GM21529 (cell line): ENCODE measurements around the gene MICAL3.

ENCODE experiments used
- ATAC-seq: cut with Tn5 transposase; IDR thresholded peaks from one replicate; pipeline ENCODE4 v1.9.1; 2021; ENCODE audit not compliant: unreplicated experiment

Gene MICAL3

DNA sequence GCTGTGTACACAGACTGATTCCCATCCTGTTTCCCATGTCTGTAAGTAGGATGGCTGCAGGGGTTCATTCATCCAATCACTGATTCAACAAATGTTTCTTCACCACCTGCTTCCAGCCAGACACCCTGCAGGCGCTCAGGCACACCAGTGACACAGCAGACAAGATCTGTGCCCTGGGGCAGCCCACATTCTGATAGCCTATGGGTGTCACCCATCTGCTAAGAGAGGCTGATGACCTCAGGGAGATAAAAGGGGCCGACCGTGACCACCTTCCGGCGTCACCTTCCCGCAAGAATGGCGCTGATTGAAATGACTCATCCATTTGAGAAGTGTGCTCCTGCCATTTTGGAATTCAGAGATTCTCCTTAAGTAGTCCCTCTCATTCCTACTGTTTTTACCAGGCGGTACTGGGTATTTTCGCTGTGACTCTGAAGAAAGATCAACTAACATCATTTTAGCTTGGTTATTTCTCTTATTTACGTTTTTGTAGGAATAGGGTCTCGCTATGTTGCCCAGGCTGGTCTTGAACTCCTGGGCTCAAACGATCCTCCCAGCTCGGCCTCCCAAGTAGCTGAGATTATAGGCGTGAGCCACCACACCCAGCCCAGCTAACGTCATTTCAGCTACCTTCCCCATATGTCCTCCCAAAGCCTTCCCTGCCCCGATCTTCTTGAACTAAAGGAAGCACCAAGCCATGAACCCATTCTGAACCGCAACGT lies 176.8 kb downstream of the MICAL3 start:
- ATAC-seq: no peak

DNA sequence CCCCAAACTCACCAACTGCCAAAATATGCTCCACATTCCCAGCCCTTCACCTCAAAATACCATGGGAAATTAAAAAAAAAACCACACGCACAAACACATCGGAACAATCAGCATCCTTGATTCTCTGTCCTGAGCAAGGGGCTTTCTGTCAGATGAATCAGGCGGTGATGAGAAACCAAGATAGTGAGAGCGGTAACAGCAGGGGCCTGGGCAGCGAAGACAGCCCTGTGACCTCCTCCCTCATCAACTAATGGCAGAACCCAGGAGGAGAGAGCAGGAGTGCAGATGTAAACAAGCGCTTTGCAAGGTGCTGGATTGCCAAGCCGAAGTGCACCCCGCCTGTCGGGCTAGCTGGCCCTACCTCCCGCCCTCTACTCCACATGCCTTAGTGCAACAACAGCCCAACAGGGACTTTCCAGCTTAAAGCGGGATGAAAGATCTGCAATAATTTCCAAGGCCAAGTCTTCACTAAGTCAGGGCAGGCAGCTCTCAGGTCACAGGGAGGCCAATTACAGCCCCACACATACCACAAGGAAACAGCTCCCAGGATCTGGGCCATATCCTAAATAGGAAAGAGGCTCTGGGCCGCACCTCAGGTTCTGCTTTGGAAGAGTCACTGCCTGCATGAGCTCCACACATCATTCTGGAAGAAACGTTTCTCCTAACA lies 177.9 kb downstream of the MICAL3 start:
- no peak for ATAC-seq

DNA sequence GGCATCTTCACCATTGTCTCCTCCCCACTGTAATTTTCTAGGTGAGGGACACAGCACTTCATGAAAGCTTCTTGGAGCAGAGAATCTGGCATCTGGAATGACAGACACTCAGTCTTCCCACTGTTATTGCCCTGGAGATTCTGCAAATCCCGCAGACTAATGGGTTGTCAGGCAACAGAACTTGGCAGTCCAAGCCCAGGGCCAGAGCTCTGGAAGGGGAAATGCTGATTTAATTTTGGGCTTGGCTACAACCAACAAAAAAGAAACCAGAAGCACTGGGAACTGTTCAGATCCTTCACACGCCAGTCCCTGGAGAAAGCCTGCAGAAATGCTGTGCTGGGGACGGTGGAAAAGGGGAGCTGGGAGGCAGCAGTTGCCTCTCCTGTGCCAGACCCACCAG lies 178.6 kb downstream of the MICAL3 start:
- no peak for ATAC-seq

DNA sequence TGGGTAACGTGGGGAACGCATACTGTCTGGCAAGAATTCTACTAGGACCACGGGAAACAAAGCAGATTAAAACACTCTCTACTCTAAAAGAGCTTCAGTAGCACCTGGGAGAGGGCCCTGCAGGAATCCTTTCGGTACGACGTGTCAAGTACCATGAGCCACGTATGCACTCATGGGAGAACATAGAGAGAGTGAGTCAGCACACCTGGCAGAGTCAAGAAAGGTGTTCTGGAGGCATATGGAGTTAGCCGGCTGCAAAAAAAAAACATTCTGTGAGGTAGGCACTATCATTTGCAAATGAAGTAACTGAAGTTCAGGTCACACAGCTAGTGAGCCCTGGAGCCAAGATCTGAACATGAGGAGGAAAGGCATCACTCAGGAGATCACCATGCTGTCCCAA lies 179.0 kb downstream of the MICAL3 start:
- no peak for ATAC-seq

DNA sequence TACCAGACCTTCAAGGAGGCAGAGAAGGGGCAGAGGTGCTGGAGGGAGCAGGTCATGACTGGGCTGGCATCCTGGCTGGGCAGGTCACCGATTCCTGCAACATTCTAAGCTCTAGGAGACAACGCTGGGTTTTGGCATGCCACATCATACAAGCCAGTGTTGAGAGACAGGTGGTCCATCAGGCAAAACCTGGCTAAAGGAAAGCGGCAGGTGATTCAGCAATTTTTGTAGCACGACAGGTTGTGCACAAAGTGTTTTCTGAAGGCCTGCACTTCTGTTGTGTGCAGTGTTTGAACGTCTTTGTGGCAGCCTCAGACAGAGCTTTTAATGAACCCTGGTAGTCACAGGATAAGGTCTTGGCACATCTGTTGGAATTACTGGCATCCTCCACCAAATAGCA lies 180.2 kb downstream of the MICAL3 start:
- ATAC-seq: no peak

DNA sequence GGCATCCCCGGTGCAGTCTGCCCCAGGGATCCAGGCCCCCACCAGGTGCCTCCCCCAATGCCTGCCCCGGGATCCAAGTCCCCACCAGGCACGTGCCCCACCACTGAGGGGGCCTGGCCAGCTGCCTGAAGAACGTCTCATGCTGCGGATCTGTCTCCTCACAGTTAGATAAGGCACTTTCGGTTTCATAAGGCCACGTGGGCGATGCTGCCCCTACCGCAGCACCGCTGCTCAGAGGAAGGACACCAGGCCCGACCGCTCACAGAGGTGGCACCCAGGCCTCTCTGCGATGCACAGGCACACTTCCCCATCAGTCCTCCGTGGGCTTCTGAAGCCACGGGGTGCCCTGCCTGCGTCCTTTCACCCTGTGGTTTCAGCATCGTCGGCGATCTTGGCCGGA lies 182.0 kb downstream of the MICAL3 start:
- ATAC-seq: no peak

DNA sequence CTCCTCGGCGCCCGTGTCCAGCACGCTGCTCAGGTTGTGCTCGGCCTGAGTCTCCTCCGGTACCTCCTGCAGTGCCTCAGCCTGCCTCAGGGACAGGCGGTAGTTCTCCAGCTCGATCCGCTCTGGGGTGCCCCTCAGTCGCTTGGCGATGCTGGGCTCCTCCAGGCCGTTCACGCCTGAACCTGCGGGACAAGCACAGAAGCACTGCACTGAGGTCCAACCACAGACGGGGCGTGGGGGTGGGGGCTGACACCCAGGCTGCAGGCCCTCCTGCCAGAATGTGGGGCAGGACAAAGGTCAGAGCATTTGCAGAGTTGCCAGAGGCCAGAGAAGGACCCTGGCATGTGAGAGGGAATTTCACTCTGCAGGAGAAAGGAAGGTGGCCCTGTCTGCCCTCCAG lies 182.5 kb downstream of the MICAL3 start:
- no peak for ATAC-seq

DNA sequence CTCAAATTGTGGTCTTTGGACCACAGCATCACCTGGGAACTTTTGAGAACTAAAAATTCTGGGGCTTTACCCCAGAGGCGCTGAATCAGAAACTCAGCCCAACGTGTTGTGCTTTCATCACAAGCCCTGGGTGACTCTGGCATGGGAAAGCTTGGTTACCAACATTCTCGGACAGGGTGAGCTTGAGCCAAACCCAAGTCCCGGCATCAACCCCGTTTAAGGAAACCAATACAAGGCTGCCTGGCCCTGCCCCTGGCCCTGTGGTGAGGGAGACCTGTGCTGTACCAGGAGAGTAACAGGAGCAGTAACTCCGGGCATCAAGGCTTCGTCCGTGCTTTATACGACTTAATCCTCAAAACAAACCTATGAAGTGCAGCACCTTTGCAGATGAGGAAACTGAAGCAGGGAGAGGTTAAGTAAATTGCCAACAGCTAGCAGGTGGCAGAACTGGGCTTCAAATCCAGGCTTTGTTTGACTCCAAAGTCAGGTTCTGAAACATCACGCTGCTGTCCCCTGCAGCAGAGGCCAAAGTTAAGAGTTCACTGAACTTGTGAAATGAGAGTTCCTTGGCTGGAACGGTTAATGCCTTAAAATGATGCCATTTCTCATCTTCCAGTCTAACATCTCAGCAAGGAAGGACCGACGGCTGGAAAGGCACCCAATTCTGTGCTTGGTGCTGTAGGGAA lies 186.0 kb downstream of the MICAL3 start:
- ATAC-seq: no peak

DNA sequence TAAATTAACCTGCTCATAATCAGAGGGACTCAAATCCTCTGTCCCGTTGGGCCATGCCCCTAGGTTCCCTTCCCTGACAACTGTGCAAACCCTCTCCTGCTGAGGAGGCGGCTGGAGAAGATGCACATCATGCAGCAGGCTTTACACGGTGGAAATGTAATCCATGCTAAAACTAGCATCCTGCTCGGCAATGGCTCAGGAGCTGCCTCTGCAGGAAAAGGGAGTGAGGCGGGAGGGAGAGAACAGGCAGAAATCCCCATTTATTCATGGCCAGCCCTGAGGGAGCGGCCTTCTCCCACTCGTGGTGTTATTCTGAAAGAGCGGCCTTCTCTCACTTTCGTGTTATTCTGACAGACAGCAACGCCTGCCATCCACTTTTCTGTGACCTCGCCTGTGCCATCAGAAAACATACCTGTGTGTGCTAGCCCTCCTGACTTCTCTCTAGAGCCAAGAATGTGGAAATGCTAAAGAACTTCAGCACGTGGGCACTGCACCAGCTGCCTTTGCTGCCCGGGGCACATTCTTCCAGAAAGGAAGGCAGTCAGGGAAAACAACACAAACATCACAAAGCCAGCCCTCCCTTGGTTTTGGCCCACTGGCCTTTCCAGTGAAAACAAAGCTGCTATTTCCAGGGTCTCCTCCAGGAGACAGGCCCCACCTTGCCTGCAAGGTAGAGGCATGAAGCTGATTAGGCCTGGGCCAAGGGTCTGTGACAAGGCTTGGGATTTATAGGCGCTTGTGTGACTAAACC lies 187.2 kb downstream of the MICAL3 start:
- no peak for ATAC-seq

DNA sequence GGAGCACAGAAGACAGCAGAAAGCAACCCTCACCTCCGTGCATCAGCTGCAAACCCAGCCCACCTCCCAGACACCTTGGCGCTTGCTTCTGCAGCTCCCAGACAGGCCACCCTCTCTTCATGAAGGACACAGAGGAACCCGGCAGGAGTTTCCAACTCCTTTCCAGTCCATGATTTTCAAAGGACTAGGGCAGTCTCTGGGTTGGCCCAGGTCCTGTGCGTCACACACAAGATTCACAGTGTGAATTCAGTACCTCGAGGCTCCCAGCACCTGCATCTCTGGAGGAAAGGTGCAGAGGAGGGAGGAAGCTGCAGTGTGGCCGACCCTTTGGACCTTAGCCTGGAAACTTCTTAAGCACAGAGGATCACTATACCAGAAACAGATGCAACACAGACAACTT lies 189.1 kb downstream of the MICAL3 start:
- ATAC-seq: no peak

DNA sequence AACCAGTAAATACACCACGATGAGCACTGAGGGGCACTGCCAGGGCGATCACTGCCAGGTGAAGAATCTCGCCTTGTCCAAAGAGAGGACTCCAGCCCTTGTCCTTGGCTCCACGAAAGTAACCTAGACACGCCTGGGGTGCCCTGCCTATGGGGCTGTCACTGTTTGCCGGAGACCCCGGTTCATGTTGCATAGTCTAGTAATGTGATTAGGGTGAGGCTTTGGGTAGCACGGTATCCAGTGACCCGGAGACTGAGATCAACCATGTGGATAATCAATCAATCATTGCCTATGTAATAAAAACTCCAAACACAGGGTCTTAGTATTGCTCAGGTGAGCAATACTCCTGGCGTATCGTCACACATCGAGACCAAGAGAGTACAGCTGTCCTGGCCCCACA lies 190.9 kb downstream of the MICAL3 start:
- no peak for ATAC-seq

DNA sequence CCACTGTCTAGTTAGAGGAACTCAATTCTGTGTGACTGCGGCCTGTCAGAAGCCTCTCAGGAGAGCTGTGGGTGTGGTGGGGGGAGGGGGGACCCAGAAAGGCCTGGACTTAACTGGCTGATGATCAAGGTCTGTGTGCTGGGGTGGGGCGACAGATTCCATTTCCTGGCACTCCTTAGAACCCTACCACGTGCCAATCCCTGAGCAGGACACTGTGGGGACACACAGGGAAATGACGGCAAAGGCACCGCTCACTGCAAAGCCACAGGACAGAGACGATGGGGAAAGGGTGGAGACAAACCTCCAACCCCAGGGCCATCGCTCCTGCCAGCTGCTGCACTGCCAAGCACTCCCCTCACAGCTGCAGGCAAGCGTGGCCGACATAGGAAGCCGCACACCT lies 191.7 kb downstream of the MICAL3 start:
- ATAC-seq: no peak

DNA sequence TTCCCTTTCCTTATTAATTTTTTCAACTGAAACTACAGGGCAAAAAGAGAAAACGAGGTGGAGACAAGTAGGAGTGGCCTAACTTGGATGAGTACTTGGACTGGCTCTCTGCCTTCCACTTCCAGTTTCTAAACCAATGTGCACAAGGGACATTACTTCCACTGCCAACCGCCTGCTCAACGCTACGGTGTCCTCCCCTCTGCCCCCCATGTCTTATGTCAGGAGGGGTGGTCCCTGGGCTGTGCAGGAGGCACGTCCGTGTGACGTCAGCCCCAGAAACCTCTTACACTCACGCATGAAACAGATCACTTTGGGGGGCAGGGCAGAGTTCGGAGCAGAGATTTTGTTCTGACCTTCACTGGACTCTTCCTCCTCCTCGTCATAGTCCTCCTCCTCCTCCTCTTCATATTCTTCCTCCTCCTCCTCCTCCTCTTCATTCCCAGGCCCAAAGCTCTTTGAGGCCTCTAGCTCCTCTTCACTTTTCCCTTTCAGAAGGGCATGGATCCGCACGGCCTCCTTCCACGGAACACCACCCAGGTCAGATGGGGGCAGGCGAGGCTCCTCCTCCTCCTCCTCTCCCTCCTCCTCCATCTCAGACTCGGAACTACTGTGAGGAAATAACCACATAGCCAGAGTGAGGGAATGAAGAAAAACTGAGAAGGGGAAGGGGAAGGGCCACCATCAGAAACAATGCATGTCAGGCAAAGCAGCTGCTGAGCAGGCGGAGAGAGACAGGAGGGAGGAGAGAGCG lies 192.7 kb downstream of the MICAL3 start:
- no peak for ATAC-seq

DNA sequence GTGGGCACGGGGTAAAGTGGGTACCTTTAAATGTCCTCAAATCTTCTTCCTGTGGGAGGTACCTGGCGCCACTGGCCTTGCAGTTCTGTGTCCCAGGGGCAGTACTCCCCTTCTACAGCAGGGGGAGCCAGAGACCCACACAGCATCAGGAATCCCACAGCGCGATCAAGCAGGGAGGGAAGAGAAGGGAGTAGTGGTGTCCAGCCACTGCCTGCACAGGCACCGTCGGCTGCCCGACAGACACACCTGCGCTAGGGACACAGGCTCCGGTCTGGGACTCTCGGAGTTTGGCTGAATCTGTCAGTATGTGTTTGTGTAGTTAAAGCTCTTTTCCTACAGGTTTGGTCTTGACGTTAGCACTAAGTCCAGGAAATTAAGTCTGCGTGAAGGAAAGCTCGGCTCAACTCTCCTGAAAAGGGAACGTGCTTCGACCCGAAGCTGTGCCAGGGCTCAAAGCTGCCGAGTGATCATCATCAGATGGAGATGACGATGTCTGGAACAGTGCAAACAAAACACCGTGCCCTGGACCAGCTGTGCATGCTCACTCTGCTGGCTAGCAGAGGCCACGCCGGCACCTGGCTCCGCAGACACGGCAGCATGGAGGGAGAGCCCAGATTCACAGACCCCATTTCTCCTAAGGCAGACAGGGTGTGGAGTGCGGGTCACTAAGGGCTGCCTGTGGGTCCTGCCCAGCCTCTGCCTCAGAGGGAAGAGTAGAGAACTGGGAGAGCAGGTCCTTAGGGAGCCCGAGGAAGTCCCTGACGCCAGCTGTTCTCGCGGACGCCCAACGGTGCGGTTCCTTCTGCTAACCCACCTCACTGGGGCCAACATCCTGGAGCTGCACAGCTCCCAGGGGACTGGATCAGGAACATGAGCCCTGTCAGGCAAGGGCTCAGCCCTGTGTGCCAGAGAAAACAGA lies 194.1 kb downstream of the MICAL3 start:
- ATAC-seq: peak; percentile 45

DNA sequence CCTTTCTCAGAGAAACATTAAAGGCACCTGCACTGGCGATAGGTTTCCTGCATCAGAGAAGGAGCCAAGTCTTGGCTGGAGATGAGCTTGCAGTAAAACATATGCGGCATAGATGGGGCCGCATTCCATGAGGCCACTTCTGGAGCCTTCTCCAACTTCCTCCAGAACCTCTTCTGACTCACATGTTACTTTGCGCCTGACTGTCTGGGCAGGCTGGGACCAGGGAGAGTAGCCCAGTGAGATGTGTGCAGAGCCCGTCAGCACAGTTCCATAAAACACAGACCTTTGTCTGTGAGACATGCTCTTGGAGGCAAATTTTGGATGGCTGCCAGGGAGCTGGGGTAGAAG lies 194.7 kb downstream of the MICAL3 start:
- no peak for ATAC-seq

DNA sequence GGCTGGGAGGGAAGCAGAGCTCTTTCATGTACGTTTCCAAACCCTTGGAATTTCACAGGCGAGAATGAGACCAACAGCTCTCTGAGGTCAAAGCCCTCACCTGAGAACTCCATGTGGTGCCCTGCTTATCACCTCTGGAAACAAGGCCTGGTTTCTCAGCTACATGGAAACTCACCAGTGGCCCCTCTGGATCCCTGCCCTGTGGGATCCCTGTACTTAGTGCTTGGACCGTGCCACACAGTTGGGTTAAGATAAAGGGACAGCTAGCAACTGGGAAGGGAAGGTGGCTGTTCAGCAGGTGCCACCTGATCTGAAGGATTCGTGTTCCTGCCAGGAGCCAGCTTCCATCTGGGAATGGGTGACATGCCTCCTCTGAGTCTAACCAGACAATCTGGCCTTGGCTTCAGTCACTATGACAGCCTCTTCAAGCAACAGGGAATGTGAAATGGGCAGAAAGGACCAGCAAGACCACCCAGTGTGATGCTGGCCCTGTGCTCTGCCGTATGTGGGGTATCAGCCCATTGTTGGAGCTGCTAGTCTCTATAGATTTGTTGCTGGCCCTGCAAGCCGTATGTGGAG lies 195.8 kb downstream of the MICAL3 start:
- no peak for ATAC-seq

DNA sequence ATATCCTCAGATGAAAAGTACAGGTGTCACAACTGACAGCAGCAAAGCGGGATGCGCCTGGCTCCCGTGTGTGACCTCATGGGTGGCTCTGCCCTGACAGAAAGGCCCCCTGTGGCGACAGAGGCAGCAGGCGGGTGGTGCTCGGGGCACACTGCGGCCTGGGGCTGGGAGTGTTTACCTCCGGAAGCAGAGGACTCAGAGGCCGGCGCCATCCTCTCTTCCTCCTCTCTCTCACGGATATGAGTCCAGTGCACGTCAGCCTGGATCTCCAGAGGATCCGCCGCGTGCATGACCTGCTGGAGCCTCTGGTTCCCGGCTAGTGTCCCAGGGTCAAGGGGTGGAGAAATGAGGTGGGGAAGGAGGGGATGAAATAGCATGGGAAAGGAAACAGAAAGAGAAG lies 196.9 kb downstream of the MICAL3 start:
- ATAC-seq: no peak

DNA sequence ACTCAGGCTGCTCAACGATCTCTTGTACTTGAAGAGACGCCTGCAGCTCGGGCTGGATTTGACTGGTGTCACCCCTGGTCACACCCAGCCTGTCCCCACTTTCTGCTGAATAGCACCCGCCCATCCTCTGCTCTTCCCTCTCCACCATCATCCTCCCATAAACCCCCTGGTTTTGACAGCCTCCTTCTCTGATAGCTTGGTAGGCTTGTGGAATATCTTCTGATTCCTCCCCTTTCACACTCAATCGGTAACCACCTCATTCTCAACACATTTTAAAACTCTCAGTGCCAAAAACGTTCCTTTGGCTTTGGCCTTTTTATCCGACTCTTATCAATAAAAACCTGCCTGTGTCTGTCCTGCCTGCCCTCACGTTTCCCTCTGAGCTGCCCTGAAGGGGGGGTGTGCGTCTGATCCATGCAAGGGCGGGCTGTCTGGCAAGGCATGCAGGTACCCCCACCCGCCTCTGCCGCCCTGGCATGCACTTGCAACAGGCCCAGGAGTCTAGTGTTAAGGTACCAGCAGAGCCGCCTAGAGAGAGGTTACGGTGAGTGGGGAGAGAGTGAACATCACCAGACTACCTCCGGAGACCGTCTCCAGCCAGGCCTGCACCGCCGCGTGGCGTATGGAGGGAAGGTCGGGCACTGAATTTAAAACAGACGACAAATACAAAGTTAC lies 198.3 kb downstream of the MICAL3 start:
- no peak for ATAC-seq

DNA sequence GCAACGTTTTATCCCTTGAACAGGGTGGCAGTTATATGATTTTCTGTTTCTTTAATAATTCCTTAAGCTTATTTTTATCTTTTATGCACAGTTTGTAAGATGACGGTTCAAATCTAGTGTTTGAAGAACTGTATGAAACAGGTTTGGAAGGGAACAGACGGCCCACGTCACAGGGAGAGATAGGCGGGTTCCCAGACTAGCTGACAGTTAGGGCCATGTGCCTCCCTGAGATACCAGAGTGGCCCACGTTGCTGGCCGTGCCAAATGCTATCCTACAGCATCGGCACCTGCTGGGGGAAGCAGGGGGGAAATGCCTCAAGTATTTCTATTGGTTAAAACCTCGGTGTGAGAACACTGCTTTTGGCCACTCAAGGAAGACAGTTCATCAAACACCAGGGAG lies 199.9 kb downstream of the MICAL3 start:
- no peak for ATAC-seq
